ENCODE measurements around the gene BRD3.

DNA sequence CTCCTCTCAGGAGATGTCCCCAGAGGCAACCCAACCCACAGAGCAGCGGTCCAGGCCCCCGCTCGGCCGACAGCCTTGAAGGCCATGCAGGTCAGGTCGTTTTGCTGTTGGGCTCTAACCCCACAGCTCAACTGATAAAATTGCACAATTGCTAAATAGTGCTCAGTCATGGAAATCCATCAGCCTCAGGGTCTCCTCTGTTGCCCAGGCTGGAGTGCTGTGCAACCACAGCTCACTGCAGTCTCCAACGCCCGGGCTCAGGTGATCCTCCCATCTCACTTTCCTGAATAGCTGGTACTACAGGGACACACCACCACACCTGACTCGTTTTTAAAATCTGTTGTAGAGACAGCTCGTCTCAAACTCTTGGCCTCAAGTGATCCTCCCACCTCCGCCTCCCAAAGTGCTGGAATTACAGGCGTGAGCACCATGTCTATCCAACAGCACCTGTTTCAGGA lies 24.3 kb downstream of the BRD3 start:
- TF ChIP-seq, protein P1, sequence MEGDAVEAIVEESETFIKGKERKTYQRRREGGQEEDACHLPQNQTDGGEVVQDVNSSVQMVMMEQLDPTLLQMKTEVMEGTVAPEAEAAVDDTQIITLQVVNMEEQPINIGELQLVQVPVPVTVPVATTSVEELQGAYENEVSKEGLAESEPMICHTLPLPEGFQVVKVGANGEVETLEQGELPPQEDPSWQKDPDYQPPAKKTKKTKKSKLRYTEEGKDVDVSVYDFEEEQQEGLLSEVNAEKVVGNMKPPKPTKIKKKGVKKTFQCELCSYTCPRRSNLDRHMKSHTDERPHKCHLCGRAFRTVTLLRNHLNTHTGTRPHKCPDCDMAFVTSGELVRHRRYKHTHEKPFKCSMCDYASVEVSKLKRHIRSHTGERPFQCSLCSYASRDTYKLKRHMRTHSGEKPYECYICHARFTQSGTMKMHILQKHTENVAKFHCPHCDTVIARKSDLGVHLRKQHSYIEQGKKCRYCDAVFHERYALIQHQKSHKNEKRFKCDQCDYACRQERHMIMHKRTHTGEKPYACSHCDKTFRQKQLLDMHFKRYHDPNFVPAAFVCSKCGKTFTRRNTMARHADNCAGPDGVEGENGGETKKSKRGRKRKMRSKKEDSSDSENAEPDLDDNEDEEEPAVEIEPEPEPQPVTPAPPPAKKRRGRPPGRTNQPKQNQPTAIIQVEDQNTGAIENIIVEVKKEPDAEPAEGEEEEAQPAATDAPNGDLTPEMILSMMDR (IDR thresholded peaks at IDR 0.05; ENCODE audit: insufficient read depth, low read depth, low read length) = no peak
- TF ChIP-seq EZH2 (IDR thresholded peaks at IDR 0.05; ENCODE audit: insufficient read depth, low read length) = no peak

Data from astrocyte (in vitro differentiated cells and primary cell).